HepG2 (cell line): Measurements from ENCODE around the gene MEIOB. TPM values are rescaled to one million over a fixed set of nuclear protein-coding genes. Genes with fewer than 3 reads are reported as not detected.

Experiments used
- EED ChIP-seq: sonication (generic); formaldehyde crosslinking; IDR thresholded peaks from 2 replicates; pipeline ENCODE4 v1.5.0; 2020; ENCODE audit warnings: mild to moderate bottlenecking, missing genetic modification reagents
- GTF2F1 ChIP-seq: fragments of 150-350 bp; IDR thresholded peaks from 2 replicates; pipeline ENCODE4 v1.6.1; 2014; ENCODE audit warnings: low read length
- GTF3A ChIP-seq: sonication (generic); formaldehyde crosslinking; conservative IDR thresholded peaks from 2 replicates; pipeline ENCODE4 v1.4.0; 2020; ENCODE audit warnings: mild to moderate bottlenecking, missing genetic modification reagents
- HIVEP1 ChIP-seq: sonication (generic); formaldehyde crosslinking; IDR thresholded peaks from 2 replicates; pipeline ENCODE4 v1.4.0; 2020; ENCODE audit warnings: mild to moderate bottlenecking, missing genetic modification reagents
- IRF2 ChIP-seq: IDR thresholded peaks from 2 replicates; pipeline ENCODE4 v1.6.1; 2018; ENCODE audit warnings: missing genetic modification reagents, missing compliant biosample characterization
- MAFK ChIP-seq, 2 experiments: IDR thresholded peaks in 1 of 2; conservative IDR thresholded peaks in 1 of 2; 2 replicates each; pipeline ENCODE4 v1.6.1; 2011; ENCODE audit warnings: improper control_type of control experiment in 2 of 2, low read length in 2 of 2
- MED8 ChIP-seq: sonication (generic); formaldehyde crosslinking; IDR thresholded peaks from 2 replicates; pipeline ENCODE4 v1.8.1; 2023; ENCODE audit warnings: mild to moderate bottlenecking, missing genetic modification reagents; ENCODE audit not compliant: insufficient replicate concordance
- MTF2 ChIP-seq: sonication (generic); formaldehyde crosslinking; IDR thresholded peaks from 2 replicates; pipeline ENCODE4 v1.5.0; 2020; ENCODE audit warnings: missing genetic modification reagents, borderline replicate concordance
- NFKB2 ChIP-seq: sonication (generic); formaldehyde crosslinking; IDR thresholded peaks from 2 replicates; pipeline ENCODE4 v1.4.0; 2020; ENCODE audit warnings: missing genetic modification reagents, borderline replicate concordance
- TP53 ChIP-seq: sonication (generic); formaldehyde crosslinking; conservative IDR thresholded peaks from 2 replicates; pipeline ENCODE4 v1.4.0; 2020; ENCODE audit warnings: missing genetic modification reagents
- ZFP36L1 ChIP-seq: sonication (generic); formaldehyde crosslinking; IDR thresholded peaks from 2 replicates; pipeline ENCODE4 v1.8.0; 2022; ENCODE audit warnings: mild to moderate bottlenecking, missing genetic modification reagents, moderate library complexity
- ZFP90 ChIP-seq: sonication (generic); formaldehyde crosslinking; IDR thresholded peaks from 2 replicates; pipeline ENCODE4 v1.8.0; 2022; ENCODE audit warnings: missing genetic modification reagents, mild to moderate bottlenecking, inconsistent platforms, borderline replicate concordance
- ZIK1 ChIP-seq: sonication (generic); formaldehyde crosslinking; IDR thresholded peaks from 2 replicates; pipeline ENCODE4 v1.5.0; 2020; ENCODE audit warnings: mild to moderate bottlenecking, low read depth, missing genetic modification reagents, borderline replicate concordance
- ZNF326 ChIP-seq: sonication (generic); formaldehyde crosslinking; IDR thresholded peaks from 2 replicates; pipeline ENCODE4 v1.4.0; 2020; ENCODE audit warnings: missing genetic modification reagents, borderline replicate concordance
- ZNF430 ChIP-seq: sonication (generic); formaldehyde crosslinking; IDR thresholded peaks from 2 replicates; pipeline ENCODE4 v1.9.0; 2021; ENCODE audit warnings: mild to moderate bottlenecking, missing genetic modification reagents
- ZNF672 ChIP-seq: sonication (generic); formaldehyde crosslinking; IDR thresholded peaks from 2 replicates; pipeline ENCODE4 v1.8.1; 2022; ENCODE audit warnings: missing genetic modification reagents
- ZNF782 ChIP-seq: sonication (generic); formaldehyde crosslinking; IDR thresholded peaks from 2 replicates; pipeline ENCODE4 v1.4.0; 2020; ENCODE audit warnings: missing genetic modification reagents, mild to moderate bottlenecking, borderline replicate concordance
- ZNF841 ChIP-seq: sonication (generic); formaldehyde crosslinking; IDR thresholded peaks from 2 replicates; pipeline ENCODE4 v1.8.1; 2023; ENCODE audit warnings: missing genetic modification reagents, borderline replicate concordance
- ZSCAN12 ChIP-seq: sonication (generic); formaldehyde crosslinking; IDR thresholded peaks from 2 replicates; pipeline ENCODE4 v1.9.0; 2021; ENCODE audit warnings: mild to moderate bottlenecking, missing genetic modification reagents
- polyA plus RNA-seq, 8 experiments: library from polyadenylated mRNA; depleted of rRNA in 3 of 8; stranded (reverse) in 7 of 8; unstranded in 1 of 8; fragments of >200 nt; fragmentation: Illumina TruSeq in 4 of 8; extraction: Trizol in 4 of 8; gene quantifications; 2 replicates each; pipeline versions ENCODE4 v1.2.1 to v1.2.3, GENCODE V29; 2011 to 2016; ENCODE audit warnings: low read depth in 4 of 8, missing spikeins in 1 of 8, mixed read lengths in 1 of 8; ENCODE audit not compliant: insufficient read depth in 1 of 8
- total RNA-seq, 5 experiments: library from RNA; depleted of rRNA; stranded (reverse); fragments of >200 nt; fragmentation: Illumina TruSeq; extraction: Trizol; gene quantifications; 2 replicates each; pipeline ENCODE4 v1.2.3, GENCODE V29; 2016; ENCODE audit warnings: low read depth in 1 of 5
- TF ChIP-seq, protein P1 (sequence below), 2 experiments: sonication (generic) in 1 of 2; formaldehyde crosslinking in 1 of 2; IDR thresholded peaks; 2 replicates each; pipeline versions ENCODE4 v1.4.0 to v1.6.1; 2016 to 2020; ENCODE audit warnings: borderline replicate concordance in 1 of 2, low read depth in 1 of 2, mild to moderate bottlenecking in 1 of 2, missing genetic modification reagents in 1 of 2
- TF ChIP-seq, protein P2 (sequence below): sonication (generic); formaldehyde crosslinking; IDR thresholded peaks from 2 replicates; pipeline ENCODE4 v1.4.0; 2020; ENCODE audit warnings: mild to moderate bottlenecking, missing genetic modification reagents
- TF ChIP-seq, protein P3 (sequence below): sonication (generic); formaldehyde crosslinking; IDR thresholded peaks from 2 replicates; pipeline ENCODE4 v1.9.0; 2021; ENCODE audit warnings: missing genetic modification reagents, borderline replicate concordance

Gene MEIOB
- total and polyA plus RNA-seq, 2 of the 13 experiments (the other 11 are each of a cell fraction or from before 2014, with no cell fraction given) = 0.17 TPM; not detected in 1

GRCh38 chr16:1826691-1827573 is 45.0 kb downstream of the MEIOB start, which contains the start of the genes FAHD1 and HAGH (continued):
- TF ChIP-seq, protein P1, sequence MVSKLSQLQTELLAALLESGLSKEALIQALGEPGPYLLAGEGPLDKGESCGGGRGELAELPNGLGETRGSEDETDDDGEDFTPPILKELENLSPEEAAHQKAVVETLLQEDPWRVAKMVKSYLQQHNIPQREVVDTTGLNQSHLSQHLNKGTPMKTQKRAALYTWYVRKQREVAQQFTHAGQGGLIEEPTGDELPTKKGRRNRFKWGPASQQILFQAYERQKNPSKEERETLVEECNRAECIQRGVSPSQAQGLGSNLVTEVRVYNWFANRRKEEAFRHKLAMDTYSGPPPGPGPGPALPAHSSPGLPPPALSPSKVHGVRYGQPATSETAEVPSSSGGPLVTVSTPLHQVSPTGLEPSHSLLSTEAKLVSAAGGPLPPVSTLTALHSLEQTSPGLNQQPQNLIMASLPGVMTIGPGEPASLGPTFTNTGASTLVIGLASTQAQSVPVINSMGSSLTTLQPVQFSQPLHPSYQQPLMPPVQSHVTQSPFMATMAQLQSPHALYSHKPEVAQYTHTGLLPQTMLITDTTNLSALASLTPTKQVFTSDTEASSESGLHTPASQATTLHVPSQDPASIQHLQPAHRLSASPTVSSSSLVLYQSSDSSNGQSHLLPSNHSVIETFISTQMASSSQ (IDR thresholded peaks at IDR 0.05; ENCODE audit: low read depth) = no peak; the same call in 1 of the 2 replicates
- TF ChIP-seq, protein P1 (CRISPR knock-in tag; IDR thresholded peaks at IDR 0.05; ENCODE audit: borderline replicate concordance) = peak; percentile 84
- peak; percentile 55; the same call in 1 of the 2 replicates for TF ChIP-seq ZFP36L1 (CRISPR knock-in tag)
- no peak; the same call in 1 of the 2 replicates for TF ChIP-seq ZNF672
- peak; percentile 68; the same call in 1 of the 2 replicates for TF ChIP-seq NFKB2 (CRISPR knock-in tag)
- peak; percentile 79 for TF ChIP-seq HIVEP1 (CRISPR knock-in tag)
- TF ChIP-seq IRF2 (CRISPR knock-in tag) = peak; percentile 90
- TF ChIP-seq ZNF841 = no peak
- TF ChIP-seq, protein P2, sequence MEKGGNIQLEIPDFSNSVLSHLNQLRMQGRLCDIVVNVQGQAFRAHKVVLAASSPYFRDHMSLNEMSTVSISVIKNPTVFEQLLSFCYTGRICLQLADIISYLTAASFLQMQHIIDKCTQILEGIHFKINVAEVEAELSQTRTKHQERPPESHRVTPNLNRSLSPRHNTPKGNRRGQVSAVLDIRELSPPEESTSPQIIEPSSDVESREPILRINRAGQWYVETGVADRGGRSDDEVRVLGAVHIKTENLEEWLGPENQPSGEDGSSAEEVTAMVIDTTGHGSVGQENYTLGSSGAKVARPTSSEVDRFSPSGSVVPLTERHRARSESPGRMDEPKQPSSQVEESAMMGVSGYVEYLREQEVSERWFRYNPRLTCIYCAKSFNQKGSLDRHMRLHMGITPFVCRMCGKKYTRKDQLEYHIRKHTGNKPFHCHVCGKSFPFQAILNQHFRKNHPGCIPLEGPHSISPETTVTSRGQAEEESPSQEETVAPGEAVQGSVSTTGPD = no peak
- TF ChIP-seq, protein P3, sequence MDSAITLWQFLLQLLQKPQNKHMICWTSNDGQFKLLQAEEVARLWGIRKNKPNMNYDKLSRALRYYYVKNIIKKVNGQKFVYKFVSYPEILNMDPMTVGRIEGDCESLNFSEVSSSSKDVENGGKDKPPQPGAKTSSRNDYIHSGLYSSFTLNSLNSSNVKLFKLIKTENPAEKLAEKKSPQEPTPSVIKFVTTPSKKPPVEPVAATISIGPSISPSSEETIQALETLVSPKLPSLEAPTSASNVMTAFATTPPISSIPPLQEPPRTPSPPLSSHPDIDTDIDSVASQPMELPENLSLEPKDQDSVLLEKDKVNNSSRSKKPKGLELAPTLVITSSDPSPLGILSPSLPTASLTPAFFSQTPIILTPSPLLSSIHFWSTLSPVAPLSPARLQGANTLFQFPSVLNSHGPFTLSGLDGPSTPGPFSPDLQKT = no peak
- TF ChIP-seq ZFP90 (CRISPR knock-in tag) = peak; percentile 32; the same call in 1 of the 2 replicates
- no peak; the same call in 1 of the 2 replicates for TF ChIP-seq ZSCAN12 (CRISPR knock-in tag)
- peak; percentile 77; the same call in 1 of the 2 replicates for TF ChIP-seq GTF2F1
- peak; percentile 94 for TF ChIP-seq MTF2
- no peak; the same call in none of the 2 replicates for TF ChIP-seq ZNF782
- TF ChIP-seq ZNF326 (CRISPR knock-in tag) = no peak
- peak; percentile 94 for TF ChIP-seq ZIK1 (CRISPR knock-in tag)
- 0 out of 4 replicates have a peak, but pooled peaks of 1 of the 2 experiments have one; percentile 20 for TF ChIP-seq MAFK (conservative IDR thresholded peaks at IDR 0.05 in 1 of 2, IDR thresholded peaks at IDR 0.05 in 1 of 2; ENCODE audit: low read length in 2 of 2)
- TF ChIP-seq ZNF430 (CRISPR knock-in tag) = peak; percentile 89
- TF ChIP-seq EED (CRISPR knock-in tag) = peak; percentile 93; the same call in 1 of the 2 replicates
- TF ChIP-seq MED8 (CRISPR knock-in tag) = peak; percentile 90
- peak; percentile 40; the same call in 1 of the 2 replicates for TF ChIP-seq GTF3A
- no peak for TF ChIP-seq TP53 (CRISPR knock-in tag)
